HG02884 (cell line): ENCODE data around the gene GPRIN2.
"Not testable (repeated sequence)": the region's sequence is repeated elsewhere in the genome, so short reads cannot be mapped to it uniquely, and the experiment has no call there.

ENCODE experiments used
- ATAC-seq: cut with Tn5 transposase; IDR thresholded peaks from one replicate; pipeline ENCODE4 v1.9.1; 2021; ENCODE audit warnings: mild to moderate bottlenecking, moderate library complexity; ENCODE audit not compliant: unreplicated experiment

The GPRIN2 gene

GRCh38 chr10:46538155-46538554, 18.3 kb downstream of the GPRIN2 start:
- ATAC-seq = no peak

- no peak for ATAC-seq
These were observed 19.1 kb downstream of the GPRIN2 start for GRCh38 chr10:46537309-46537708.

- ATAC-seq = no peak
These were observed 19.7 kb downstream of the GPRIN2 start for GRCh38 chr10:46536781-46537180.

- no peak for ATAC-seq
These were observed 20.3 kb downstream of the GPRIN2 start for GRCh38 chr10:46536171-46536570.

- ATAC-seq = no peak
These were observed 21.5 kb downstream of the GPRIN2 start for GRCh38 chr10:46534828-46535524.

- not testable (repeated sequence) for ATAC-seq
These were observed 24.2 kb downstream of the GPRIN2 start for GRCh38 chr10:46532256-46532655.

- ATAC-seq = no peak
These were observed 25.9 kb downstream of the GPRIN2 start for GRCh38 chr10:46530249-46531186.

GRCh38 chr10:46529742-46530141, 26.7 kb downstream of the GPRIN2 start:
- ATAC-seq = not testable (repeated sequence)

- ATAC-seq = no peak
These were observed 27.5 kb downstream of the GPRIN2 start for GRCh38 chr10:46528675-46529615.

- no peak for ATAC-seq
These were observed 28.2 kb downstream of the GPRIN2 start for GRCh38 chr10:46528171-46528671.

GRCh38 chr10:46527241-46527811, 29.1 kb downstream of the GPRIN2 start:
- no peak for ATAC-seq

- no peak for ATAC-seq
These were observed 29.8 kb downstream of the GPRIN2 start for GRCh38 chr10:46526682-46527038.

- no peak for ATAC-seq
These were observed 30.4 kb downstream of the GPRIN2 start for GRCh38 chr10:46525824-46526681.

- no peak for ATAC-seq
These were observed 31.2 kb downstream of the GPRIN2 start for GRCh38 chr10:46525177-46525823.

GRCh38 chr10:46524472-46525176, 31.8 kb downstream of the GPRIN2 start:
- no peak for ATAC-seq

- ATAC-seq = no peak
These were observed 32.4 kb downstream of the GPRIN2 start for GRCh38 chr10:46523962-46524471.

GRCh38 chr10:46523119-46523961, 33.1 kb downstream of the GPRIN2 start:
- no peak for ATAC-seq
